Measurements from ENCODE around the gene ZNF554. TPM values are rescaled to one million over a fixed set of nuclear protein-coding genes. Genes with fewer than 3 reads are reported as not detected.
A peak's percentile ranks its signal among the peaks of the same experiment; 100 is the strongest.

Gene ZNF554
- total and polyA plus RNA-seq, 2 experiments from 2014 or later: 4.0 to 5.5 TPM

- Histone ChIP-seq H3K27ac (no peak overlapping the region), H2AFZ (no peak overlapping the region), H3K79me2 (peaks cover 84% of the 10 kb centered on the region), H3K4me1 (ENCODE audit: insufficient read depth) (no peaks in the 10 kb centered on the region), H4K20me1 (ENCODE audit: insufficient read depth, poor library complexity, severe bottlenecking) (peaks cover 65% of the 10 kb centered on the region), H3K9me3 (ENCODE audit: low read depth) (no peaks in the 10 kb centered on the region), H3K4me2 (no peak overlapping the region), H3K36me3 (replicated peaks; ENCODE audit: insufficient read depth, low read depth) (no peaks in the 10 kb centered on the region), H3K4me3 (no peak overlapping the region), H3K9me2 (replicated peaks; ENCODE audit: insufficient read depth) (no peaks in the 10 kb centered on the region), H3K27me3 (no peaks in the 10 kb centered on the region)
- no peak for DNase-seq (ENCODE audit: low spot score)
- TF ChIP-seq EZH2phosphoT487 (IDR thresholded peaks at IDR 0.05; ENCODE audit: low read depth, severe bottlenecking, unreplicated experiment) (no peak), EZH2 (IDR thresholded peaks at IDR 0.05; ENCODE audit: borderline replicate concordance) (no peak)
- TF ChIP-seq, protein P1, sequence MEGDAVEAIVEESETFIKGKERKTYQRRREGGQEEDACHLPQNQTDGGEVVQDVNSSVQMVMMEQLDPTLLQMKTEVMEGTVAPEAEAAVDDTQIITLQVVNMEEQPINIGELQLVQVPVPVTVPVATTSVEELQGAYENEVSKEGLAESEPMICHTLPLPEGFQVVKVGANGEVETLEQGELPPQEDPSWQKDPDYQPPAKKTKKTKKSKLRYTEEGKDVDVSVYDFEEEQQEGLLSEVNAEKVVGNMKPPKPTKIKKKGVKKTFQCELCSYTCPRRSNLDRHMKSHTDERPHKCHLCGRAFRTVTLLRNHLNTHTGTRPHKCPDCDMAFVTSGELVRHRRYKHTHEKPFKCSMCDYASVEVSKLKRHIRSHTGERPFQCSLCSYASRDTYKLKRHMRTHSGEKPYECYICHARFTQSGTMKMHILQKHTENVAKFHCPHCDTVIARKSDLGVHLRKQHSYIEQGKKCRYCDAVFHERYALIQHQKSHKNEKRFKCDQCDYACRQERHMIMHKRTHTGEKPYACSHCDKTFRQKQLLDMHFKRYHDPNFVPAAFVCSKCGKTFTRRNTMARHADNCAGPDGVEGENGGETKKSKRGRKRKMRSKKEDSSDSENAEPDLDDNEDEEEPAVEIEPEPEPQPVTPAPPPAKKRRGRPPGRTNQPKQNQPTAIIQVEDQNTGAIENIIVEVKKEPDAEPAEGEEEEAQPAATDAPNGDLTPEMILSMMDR (IDR thresholded peaks at IDR 0.05; ENCODE audit: poor library complexity): no peak
- 93% methylated on average over 32 of the region's 32 CpGs for WGBS (ENCODE audit: low lambda C conversion rate, missing lambda C conversion rate)
These were observed 45.5 kb upstream of the ZNF554 start for GRCh38 chr19:2774083-2774679.

GRCh38 chr19:2774953-2775555, 44.6 kb upstream of the ZNF554 start:
- H3K36me3 ChIP-seq (replicated peaks; ENCODE audit: insufficient read depth, low read depth): no peaks in the 10 kb centered on the region
- H3K27ac ChIP-seq: no peak overlapping the region
- no peaks in the 10 kb centered on the region for H3K9me2 ChIP-seq (replicated peaks; ENCODE audit: insufficient read depth)
- H3K27me3 ChIP-seq: no peaks in the 10 kb centered on the region
- H3K4me1 ChIP-seq (ENCODE audit: insufficient read depth): no peaks in the 10 kb centered on the region
- WGBS (ENCODE audit: low lambda C conversion rate, missing lambda C conversion rate): 97% methylated on average over 24 of the region's 24 CpGs
- no peak for DNase-seq (ENCODE audit: low spot score)
- H4K20me1 ChIP-seq (ENCODE audit: insufficient read depth, poor library complexity, severe bottlenecking): peaks cover 63% of the 10 kb centered on the region
- no peak overlapping the region for H2AFZ ChIP-seq
- H3K4me2 ChIP-seq: no peak overlapping the region
- no peak overlapping the region for H3K4me3 ChIP-seq
- no peak for TF ChIP-seq EZH2phosphoT487 (IDR thresholded peaks at IDR 0.05; ENCODE audit: low read depth, severe bottlenecking, unreplicated experiment)
- peaks cover 87% of the 10 kb centered on the region for H3K79me2 ChIP-seq
- no peaks in the 10 kb centered on the region for H3K9me3 ChIP-seq (ENCODE audit: low read depth)

DNA sequence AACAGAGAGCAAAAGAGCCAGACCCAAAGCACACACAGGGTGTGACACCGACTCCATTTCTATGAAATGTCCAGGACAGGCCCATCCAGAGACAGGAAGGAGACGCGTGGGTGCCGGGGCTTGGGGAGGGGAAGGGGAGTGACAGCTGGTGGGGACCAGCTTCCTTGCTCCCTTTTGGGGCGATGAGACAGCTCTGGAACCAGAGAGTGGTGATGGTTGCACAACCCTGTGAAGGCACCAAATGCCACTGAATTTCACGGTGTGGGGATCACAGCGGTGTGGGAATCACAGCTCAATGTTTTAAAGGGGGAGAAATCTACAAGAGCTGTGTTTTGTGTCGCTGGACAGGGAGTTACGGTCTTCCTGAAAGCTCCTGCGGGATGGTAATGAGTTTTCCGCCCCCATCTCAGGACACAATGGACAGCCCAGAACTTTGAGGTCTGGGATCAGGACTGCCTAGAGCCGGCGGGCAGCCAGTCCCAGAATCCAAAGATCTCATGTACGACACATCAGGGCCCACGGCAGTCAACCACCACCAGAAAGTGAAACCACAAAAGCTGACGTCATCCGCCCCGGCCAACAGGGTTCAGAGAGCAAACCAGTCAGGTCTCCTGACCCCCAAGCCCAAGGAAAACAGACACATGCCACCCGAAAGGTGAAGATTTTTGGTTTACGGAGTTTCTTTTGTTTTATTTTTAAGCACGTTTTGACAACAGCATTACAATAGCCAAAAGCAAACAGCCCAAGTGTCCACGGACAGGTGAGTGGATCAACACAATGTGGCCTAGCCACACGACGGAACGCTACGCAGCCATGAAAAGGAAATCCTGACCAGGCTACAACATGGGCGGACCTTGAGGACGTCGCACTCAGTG, 43.9 kb upstream of the ZNF554 start:
- Histone ChIP-seq H3K9me3 (ENCODE audit: low read depth) (no peaks in the 10 kb centered on the region), H3K36me3 (replicated peaks; ENCODE audit: insufficient read depth, low read depth) (no peaks in the 10 kb centered on the region), H3K9me2 (replicated peaks; ENCODE audit: insufficient read depth) (no peaks in the 10 kb centered on the region), H3K27ac (peak overlapping the region; percentile 55), H2AFZ (no peak overlapping the region), H3K4me2 (no peak overlapping the region), H3K4me1 (ENCODE audit: insufficient read depth) (no peaks in the 10 kb centered on the region), H3K79me2 (peaks cover 87% of the 10 kb centered on the region), H3K4me3 (no peak overlapping the region), H4K20me1 (ENCODE audit: insufficient read depth, poor library complexity, severe bottlenecking) (peaks cover 56% of the 10 kb centered on the region), H3K27me3 (no peaks in the 10 kb centered on the region)
- TF ChIP-seq EZH2phosphoT487 (IDR thresholded peaks at IDR 0.05; ENCODE audit: low read depth, severe bottlenecking, unreplicated experiment): no peak
- TF ChIP-seq, protein P1 (IDR thresholded peaks at IDR 0.05; ENCODE audit: poor library complexity): no peak
- no peak for TF ChIP-seq EZH2 (IDR thresholded peaks at IDR 0.05; ENCODE audit: borderline replicate concordance)
- DNase-seq (ENCODE audit: low spot score): peak; percentile 35
- WGBS (ENCODE audit: low lambda C conversion rate, missing lambda C conversion rate): 90% methylated on average over 28 of the region's 29 CpGs

Data from hepatocyte (in vitro differentiated cells).